ENCODE measurements around the gene MYO5C.
A peak's percentile ranks its signal among the peaks of the same experiment; 100 is the strongest.
"Not testable (repeated sequence)": the region's sequence is repeated elsewhere in the genome, so short reads cannot be mapped to it uniquely, and the experiment has no call there.

The MYO5C gene

DNA sequence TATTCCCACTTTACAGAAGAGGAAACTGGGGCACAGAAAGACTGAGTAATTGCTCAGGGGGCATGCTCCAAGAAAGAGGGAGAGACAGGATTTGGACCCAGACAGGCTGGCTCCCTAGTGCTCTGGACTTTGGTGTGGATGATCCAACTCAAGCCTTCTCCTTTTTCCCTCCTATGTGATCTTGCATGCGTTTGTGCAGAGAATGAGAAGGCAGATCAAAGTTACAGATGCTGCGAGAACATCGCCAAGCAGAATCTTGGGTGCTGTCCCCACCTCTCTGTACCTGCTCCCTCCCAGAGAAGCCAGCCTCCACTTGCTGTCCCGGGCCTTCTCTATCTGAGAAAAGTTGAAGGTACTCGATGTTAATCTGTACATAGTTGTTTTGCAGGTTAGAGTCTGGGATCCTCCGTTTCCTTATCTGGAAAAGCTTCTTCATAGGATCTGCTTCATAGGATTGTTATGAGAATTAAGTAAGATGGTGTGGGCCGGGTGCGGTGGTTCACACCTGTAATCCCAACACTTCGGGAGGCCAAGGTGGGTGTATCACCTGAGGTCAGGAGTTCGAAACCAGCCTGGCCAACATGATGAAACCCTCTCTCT is 114.7 kb downstream of the MYO5C start:
- DNase-seq (ENCODE audit: extremely low read depth in 1 of 2, low read depth in 1 of 2) = no peak

DNA sequence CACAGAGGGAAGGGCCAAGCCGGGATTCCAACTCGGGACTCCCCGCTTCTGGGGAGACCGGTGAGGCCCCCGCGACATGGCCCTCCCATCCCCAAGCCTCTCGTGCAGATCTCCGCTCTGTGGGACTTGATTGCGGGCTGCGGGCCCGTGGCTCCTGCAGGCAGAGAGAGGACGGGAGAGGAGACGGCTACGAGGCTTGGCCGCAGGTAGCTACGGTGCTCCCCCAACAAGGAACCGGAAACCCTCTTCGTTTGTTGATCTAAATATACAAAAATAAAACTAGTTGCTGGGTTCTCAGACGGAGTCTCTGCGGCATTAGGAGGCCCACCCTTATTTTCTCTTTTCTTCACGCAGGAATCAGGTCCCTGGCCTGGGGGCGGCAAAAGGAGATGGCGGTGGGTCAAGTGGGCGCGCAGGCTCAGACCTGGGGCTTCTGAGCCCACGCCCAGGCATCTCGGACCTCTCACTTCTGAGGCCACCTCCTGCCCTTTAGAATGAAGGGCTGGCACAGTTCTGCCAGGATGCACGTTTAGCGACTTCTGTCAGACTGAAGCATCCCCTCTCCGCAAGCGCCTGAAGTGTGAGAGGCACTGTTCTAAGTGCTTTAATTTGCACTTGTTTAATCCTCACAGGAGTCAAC is 115.3 kb downstream of the MYO5C start:
- DNase-seq (ENCODE audit: extremely low read depth in 1 of 2, low read depth in 1 of 2) = peak in 1 of 2 donors; percentile 26

GRCh38 chr15:52179278-52180195 is 116.1 kb downstream of the MYO5C start:
- peak; percentile 53 to 80 for DNase-seq (ENCODE audit: extremely low read depth in 1 of 2, low read depth in 1 of 2)

DNA sequence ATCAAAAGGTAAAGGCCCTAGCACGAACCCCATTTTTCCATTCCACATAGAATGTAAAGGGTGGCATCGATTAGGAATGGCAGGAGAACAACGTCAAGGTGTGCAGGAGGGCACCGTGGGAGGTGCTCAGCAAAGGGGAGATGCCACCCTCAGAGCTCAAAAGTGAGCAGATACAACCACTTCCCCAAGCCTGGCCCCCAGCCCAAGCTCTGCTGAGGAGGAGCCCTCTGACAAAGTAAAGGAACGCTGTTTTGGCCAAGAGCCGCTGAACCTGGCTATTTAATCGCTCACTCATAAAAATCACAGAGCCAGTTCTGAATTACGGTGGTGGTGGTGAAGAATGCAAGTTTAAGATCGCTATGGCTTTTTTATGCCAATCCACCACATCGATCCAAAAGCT is 116.8 kb downstream of the MYO5C start:
- no peak for DNase-seq (ENCODE audit: extremely low read depth in 1 of 2, low read depth in 1 of 2)

- DNase-seq (ENCODE audit: extremely low read depth in 1 of 2, low read depth in 1 of 2) = no peak
Observed at GRCh38 chr15:52172869-52173268, 122.7 kb downstream of the MYO5C start.

DNA sequence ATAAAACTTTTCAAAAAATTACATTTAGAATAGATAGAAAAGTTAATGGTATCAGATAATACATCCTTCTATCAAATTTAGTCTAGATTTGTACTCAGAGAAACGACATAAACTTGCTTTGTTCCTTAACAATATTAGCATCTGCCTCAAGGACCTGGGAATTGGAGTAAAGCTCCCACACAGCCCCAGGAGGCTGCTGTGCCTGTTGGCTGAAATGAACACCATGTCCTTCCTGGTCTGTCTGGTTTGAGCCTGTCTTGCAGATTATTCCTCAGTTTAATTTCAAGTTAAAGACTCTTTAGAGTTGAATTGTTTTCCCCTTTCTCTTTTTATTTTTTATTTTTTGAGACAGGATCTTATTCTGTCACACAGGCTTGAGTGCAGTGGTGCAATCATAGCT is 123.8 kb downstream of the MYO5C start:
- DNase-seq (ENCODE audit: extremely low read depth in 1 of 2, low read depth in 1 of 2) = no peak

DNA sequence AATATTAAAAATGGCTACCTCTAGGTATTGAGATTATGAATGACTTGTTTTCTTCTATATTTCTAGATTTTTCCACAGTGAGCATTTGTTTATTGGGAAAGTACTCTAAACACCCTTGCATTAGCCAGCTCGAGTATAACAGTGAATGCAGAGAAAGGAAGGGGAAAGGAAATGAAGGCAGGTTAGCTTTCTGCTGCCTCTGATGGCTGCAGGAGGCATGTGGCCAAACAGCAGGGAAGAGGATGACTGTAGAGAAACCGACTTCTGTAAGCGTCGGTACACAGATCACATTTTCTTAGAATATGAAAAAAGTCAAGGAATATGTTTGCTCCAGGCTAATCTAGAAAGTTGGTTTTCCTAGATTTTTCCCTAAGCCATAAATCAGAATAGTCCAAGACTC is 124.2 kb downstream of the MYO5C start:
- DNase-seq (ENCODE audit: extremely low read depth in 1 of 2, low read depth in 1 of 2) = no peak

DNA sequence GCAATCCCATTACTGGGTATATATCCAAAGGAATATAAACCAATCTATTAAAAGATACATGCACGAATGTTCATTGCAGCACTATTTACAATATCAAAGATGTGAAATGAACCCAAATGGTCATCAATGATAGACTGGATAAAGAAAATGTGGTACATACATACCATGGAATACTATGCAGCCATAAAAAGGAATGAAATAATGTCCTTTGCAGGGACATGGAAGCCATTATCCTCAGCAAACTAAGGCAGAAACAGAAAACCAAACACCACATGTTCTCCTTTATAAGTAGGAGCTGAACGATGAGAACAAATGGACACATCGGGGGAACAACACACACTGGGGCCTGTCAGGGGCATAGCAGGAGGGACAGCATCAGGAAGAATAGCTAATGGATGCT is 125.4 kb downstream of the MYO5C start:
- not testable (repeated sequence) for DNase-seq (ENCODE audit: extremely low read depth in 1 of 2, low read depth in 1 of 2)

DNA sequence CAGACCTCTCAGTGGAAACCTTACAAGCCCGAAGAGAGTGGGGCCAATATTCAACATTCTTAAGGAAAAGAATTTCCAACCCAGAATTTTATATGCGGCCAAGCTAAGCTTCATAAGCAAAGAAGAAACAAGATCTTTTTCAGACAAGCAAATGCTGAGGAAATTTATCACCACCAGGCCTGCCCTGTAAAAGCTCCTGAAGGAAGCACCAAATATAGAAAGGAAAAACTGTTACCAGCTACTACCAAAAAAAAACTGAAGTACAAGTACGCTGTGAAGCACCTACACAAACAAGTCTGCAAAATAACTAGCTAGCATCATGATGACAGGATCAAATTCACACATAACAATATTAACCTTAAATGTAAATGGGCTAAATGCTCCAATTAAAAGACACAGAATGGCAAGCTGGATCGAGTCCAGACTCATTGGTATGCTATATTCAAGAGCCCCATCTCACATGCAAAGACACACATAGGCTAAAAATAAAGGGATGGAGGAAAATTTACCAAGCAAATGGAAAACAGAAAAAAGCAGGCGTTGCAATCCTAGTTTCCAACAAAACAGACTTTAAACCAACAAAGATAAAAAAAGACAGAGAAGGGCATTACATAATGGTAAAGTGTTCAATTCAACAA is 130.0 kb downstream of the MYO5C start:
- DNase-seq (ENCODE audit: extremely low read depth in 1 of 2, low read depth in 1 of 2) = not testable (repeated sequence)

GRCh38 chr15:52164631-52165265 is 130.9 kb downstream of the MYO5C start:
- DNase-seq (ENCODE audit: extremely low read depth in 1 of 2, low read depth in 1 of 2) = no peak

- no peak for DNase-seq (ENCODE audit: extremely low read depth in 1 of 2, low read depth in 1 of 2)
Observed at GRCh38 chr15:52163321-52164190, 132.0 kb downstream of the MYO5C start.

DNA sequence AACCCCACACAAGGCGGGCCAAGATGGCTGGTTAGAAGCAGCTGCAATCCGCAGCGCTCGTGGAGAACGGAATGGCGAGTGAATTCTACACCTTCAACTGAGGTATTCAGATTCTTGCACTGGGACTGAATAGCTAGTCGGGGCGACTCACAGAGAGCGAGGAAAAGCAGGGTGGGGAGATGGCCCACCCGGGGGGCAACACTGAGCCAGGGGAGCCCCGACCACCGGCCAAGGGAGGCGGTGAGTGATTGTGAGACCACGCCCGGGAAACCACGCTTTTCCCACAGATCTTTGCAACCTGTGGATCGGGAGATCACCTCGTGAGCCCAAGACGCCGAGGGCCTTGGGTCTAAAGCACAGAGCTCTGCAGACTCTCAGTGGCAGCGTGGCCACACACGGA is 132.7 kb downstream of the MYO5C start:
- DNase-seq (ENCODE audit: extremely low read depth in 1 of 2, low read depth in 1 of 2) = no peak

DNA sequence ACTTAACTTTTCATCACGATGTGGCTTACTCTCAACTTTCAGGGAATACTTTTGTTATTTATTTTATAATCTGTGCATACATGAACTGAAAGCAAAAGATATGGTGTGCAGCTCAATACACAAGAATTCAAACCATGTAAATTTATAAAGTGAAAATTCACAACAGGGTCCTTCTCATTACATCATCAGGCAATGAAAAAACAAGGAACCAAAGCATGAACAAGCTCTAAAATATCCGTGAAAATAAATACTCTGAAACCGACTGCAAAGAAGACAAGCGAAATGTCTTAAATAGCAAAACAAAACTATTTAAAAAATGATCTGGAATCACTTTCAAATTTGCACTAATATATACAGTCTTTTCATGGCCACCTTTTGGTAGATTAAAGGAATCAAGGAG is 133.3 kb downstream of the MYO5C start:
- no peak for DNase-seq (ENCODE audit: extremely low read depth in 1 of 2, low read depth in 1 of 2)

GRCh38 chr15:52161406-52161966 is 134.1 kb downstream of the MYO5C start:
- no peak for DNase-seq (ENCODE audit: extremely low read depth in 1 of 2, low read depth in 1 of 2)

DNA sequence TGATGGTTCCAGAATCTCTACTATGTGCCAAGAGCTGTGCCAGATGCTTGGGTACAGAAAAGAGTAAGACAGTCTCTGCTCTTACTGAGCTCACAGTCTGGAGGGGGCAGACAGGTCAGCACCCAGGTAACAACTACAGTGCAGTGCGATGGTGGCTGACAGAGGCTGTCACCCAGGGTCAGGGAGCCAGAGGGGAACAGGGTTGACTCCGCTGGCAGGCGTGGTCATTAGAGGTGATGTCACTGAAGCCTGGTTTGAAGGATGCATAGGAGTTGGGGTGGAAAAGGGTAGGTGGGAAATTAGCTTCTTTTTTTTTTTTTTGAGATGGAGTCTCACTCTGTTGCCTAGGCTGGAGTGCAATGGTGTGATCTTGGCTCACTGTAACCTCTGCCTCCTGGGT is 136.0 kb downstream of the MYO5C start:
- no peak for DNase-seq (ENCODE audit: extremely low read depth in 1 of 2, low read depth in 1 of 2)

DNA sequence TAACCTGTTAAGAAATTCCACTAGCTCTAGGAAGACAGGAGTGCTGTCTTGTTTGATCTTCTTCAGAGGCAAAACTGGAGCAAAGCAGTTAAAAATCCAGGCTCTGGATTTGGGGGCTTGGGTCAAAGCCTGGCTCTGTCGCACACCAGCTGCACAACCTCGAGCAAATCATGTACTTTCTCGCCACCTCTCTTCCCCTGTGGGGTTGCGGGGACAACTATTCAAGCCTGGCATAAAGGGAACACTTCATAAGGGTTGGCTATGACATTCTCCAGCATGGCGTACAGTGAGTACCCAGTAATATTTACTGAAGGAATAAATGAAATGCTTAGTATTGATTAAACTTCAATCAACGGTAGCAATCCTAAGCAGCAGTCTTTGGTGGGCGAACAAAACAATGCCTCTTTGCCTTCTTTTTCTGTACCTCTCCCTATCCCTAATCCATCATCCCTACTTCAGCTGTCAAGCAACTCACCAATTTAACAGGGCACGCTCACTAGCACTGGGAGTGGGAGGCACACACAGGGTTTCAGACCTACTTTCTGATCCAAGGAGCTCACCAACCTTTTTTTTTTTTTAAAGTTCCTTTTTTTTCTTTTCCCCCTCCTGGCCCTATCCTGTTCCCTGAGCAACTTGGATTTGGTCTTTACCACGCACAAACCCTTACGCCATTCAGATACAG is 137.4 kb downstream of the MYO5C start:
- DNase-seq (ENCODE audit: extremely low read depth in 1 of 2, low read depth in 1 of 2) = no peak

DNA sequence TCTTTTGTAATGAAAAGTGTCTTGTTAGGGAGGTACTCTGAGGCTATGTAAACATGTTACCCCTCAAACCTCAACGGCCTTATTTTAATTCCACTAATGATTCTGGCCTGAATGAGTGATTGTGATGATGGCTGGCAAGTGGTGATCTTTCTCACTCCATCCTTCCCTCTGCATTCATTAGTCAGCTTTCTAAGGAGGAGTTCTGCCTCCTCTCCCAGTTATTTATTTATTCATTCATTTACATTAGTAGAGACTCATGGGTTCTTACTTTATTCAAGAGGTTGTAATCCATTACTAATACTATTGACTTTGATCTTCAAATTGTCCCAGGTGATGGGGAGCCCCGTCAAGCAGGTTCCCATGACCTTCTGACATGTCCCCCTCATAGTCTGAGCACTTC is 139.7 kb downstream of the MYO5C start:
- no peak for DNase-seq (ENCODE audit: extremely low read depth in 1 of 2, low read depth in 1 of 2)

- DNase-seq (ENCODE audit: extremely low read depth in 1 of 2, low read depth in 1 of 2) = no peak
Observed at GRCh38 chr15:52154896-52155865, 140.4 kb downstream of the MYO5C start.
